MM.1S (cell line): Measurements from ENCODE around the gene CRIP2.

Experiments used
- DNase-seq: peaks from one replicate; pipeline ENCODE4 v3.0.0-alpha.2; 2015
- H2AFZ ChIP-seq: fragments of 300-600 bp; sonication (generic); 2 replicates; pipeline ENCODE4 v1.6.0; 2016; ENCODE audit warnings: antibody characterized with exemption, low read length
- H3F3A ChIP-seq: fragments of 300-600 bp; sonication (generic); 2 replicates; pipeline ENCODE4 v1.6.1; 2016; ENCODE audit warnings: mild to moderate bottlenecking, antibody characterized with exemption, low read length, moderate library complexity, mixed read lengths; ENCODE audit not compliant: insufficient read depth
- H3K27ac ChIP-seq: fragments of 300-600 bp; sonication (generic); 2 replicates; pipeline ENCODE4 v1.5.1; 2016; ENCODE audit warnings: mild to moderate bottlenecking, low read length
- H3K27me3 ChIP-seq: fragments of 300-600 bp; sonication (generic); replicated peaks from 2 replicates; pipeline ENCODE4 v1.6.0; 2016; ENCODE audit warnings: low read length; ENCODE audit not compliant: insufficient read depth
- H3K36me3 ChIP-seq: fragments of 300-600 bp; sonication (generic); replicated peaks from 2 replicates; pipeline ENCODE4 v1.6.1; 2016; ENCODE audit warnings: mild to moderate bottlenecking, low read length, mixed read lengths; ENCODE audit not compliant: insufficient read depth
- H3K4me1 ChIP-seq: fragments of 300-600 bp; sonication (generic); 2 replicates; pipeline ENCODE4 v1.6.1; 2016; ENCODE audit warnings: low read length, mixed read lengths
- H3K4me2 ChIP-seq: fragments of 300-600 bp; sonication (generic); 2 replicates; pipeline ENCODE4 v1.6.0; 2016; ENCODE audit warnings: low read depth, low read length
- H3K4me3 ChIP-seq: fragments of 300-600 bp; sonication (generic); 2 replicates; pipeline ENCODE4 v1.5.1; 2016; ENCODE audit warnings: low read length, mixed read lengths
- H3K79me2 ChIP-seq: fragments of 300-600 bp; sonication (generic); 2 replicates; pipeline ENCODE4 v1.6.1; 2016; ENCODE audit warnings: mixed run types, low read length, mixed read lengths
- H3K9ac ChIP-seq: fragments of 300-600 bp; sonication (generic); 2 replicates; pipeline ENCODE4 v1.6.1; 2016; ENCODE audit warnings: low read length, mixed read lengths
- H3K9me2 ChIP-seq: fragments of 300-600 bp; sonication (generic); replicated peaks from 2 replicates; pipeline ENCODE4 v1.6.1; 2016; ENCODE audit warnings: mild to moderate bottlenecking, low read length, mixed read lengths; ENCODE audit not compliant: insufficient read depth
- H3K9me3 ChIP-seq: fragments of 300-600 bp; sonication (generic); replicated peaks from 2 replicates; pipeline ENCODE4 v1.6.1; 2016; ENCODE audit warnings: mild to moderate bottlenecking, low read length, mixed read lengths; ENCODE audit not compliant: insufficient read depth
- H4K20me1 ChIP-seq: fragments of 300-600 bp; sonication (generic); 2 replicates; pipeline ENCODE4 v1.6.1; 2016; ENCODE audit warnings: mild to moderate bottlenecking, low read length, moderate library complexity, mixed read lengths; ENCODE audit not compliant: insufficient read depth
- EZH2 ChIP-seq: fragments of 300-600 bp; sonication (generic); optimal IDR thresholded peaks from 2 replicates; pipeline ENCODE3; 2017; ENCODE audit warnings: low read depth, mild to moderate bottlenecking, antibody characterized with exemption, low read length, mixed read lengths
- EZH2phosphoT487 ChIP-seq: fragments of 300-600 bp; sonication (generic); IDR thresholded peaks from 2 replicates; pipeline ENCODE4 v1.6.1; 2018; ENCODE audit warnings: antibody characterized with exemption, low read length
- TF ChIP-seq, protein P1 (sequence below): fragments of 300-600 bp; sonication (generic); IDR thresholded peaks from 2 replicates; pipeline ENCODE4 v1.5.1; 2016; ENCODE audit warnings: antibody characterized with exemption, low read length, mixed read lengths

CRIP2 gene

DNA sequence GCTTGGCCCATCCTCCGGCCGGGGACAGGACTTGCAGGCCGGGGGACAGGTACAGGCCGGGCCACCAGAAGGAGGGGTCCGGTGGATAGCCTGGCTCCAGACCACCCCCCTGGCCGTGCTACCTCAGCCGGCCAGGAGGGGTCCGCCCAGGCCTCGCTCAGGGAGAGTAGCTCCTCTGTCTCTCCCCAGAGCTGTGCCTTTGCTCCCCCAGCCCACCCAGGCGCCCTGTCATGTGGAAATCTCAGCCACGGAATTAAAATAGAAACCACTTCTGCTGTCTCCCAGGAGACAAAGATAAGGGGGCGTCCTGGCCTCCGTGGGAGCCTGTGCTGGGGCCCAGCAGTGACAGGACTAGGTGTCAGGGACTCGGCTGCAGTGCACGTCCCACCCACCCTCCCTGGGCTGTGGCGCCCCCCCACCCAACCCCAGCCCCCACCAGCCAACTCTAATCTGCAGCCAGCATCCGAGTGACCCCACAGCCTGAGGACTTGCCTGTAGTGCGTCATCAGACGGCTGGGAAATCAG is 3.3 kb upstream of the CRIP2 start:
- Histone ChIP-seq H3K36me3 (no peaks in the 10 kb centered on the region), H3K9me2 (no peaks in the 10 kb centered on the region), H3F3A (no peaks in the 10 kb centered on the region), H3K9ac (no peak overlapping the region), H3K27me3 (peaks cover 15% of the 10 kb centered on the region), H2AFZ (no peak overlapping the region), H4K20me1 (no peaks in the 10 kb centered on the region), H3K27ac (no peak overlapping the region), H3K4me3 (no peak overlapping the region), H3K4me2 (no peak overlapping the region), H3K79me2 (no peaks in the 10 kb centered on the region), H3K4me1 (no peaks in the 10 kb centered on the region), H3K9me3 (no peaks in the 10 kb centered on the region)
- DNase-seq, result no peak
- TF ChIP-seq EZH2 (no peak), EZH2phosphoT487 (no peak)
- TF ChIP-seq, protein P1, sequence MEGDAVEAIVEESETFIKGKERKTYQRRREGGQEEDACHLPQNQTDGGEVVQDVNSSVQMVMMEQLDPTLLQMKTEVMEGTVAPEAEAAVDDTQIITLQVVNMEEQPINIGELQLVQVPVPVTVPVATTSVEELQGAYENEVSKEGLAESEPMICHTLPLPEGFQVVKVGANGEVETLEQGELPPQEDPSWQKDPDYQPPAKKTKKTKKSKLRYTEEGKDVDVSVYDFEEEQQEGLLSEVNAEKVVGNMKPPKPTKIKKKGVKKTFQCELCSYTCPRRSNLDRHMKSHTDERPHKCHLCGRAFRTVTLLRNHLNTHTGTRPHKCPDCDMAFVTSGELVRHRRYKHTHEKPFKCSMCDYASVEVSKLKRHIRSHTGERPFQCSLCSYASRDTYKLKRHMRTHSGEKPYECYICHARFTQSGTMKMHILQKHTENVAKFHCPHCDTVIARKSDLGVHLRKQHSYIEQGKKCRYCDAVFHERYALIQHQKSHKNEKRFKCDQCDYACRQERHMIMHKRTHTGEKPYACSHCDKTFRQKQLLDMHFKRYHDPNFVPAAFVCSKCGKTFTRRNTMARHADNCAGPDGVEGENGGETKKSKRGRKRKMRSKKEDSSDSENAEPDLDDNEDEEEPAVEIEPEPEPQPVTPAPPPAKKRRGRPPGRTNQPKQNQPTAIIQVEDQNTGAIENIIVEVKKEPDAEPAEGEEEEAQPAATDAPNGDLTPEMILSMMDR, result no peak

DNA sequence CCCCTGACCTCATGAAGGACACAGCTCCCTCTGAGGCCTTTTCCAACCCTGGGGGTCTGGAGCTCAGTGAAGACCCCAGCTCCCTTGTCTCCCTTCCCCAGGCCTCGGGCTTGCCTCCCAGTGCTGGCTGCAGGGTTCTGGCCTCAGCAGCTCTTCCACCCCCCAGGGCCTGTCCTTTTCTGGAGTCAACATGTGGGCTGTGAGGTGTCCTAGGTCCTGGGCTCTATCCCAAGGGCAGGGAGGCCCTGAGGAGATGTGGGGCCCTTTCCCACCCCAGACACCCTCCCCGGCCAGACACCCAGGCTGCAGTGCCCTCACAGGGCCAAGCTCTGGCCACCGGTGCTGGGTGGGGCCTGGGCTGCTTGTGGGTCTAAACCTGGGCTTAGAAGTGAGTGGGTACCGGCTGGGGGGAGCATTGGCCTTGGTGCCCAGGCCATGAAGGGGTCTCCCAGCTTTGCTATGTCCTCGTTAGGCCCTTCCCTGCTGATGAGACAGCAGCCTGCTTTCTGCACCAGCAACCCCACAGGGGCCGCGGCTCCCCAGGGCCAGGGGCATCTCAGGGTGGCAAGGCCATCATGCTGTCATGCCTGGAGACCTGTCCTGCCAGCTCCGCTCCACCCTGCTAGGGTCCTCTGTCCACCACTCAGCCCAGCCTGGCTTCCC is 2.7 kb upstream of the CRIP2 start:
- Histone ChIP-seq H3F3A (no peaks in the 10 kb centered on the region), H3K27ac (no peak overlapping the region), H3K4me2 (no peak overlapping the region), H3K4me1 (no peaks in the 10 kb centered on the region), H3K36me3 (no peaks in the 10 kb centered on the region), H4K20me1 (no peaks in the 10 kb centered on the region), H3K4me3 (no peak overlapping the region), H3K9ac (no peak overlapping the region), H3K79me2 (no peaks in the 10 kb centered on the region), H3K9me2 (no peaks in the 10 kb centered on the region), H2AFZ (no peak overlapping the region), H3K27me3 (peaks cover 21% of the 10 kb centered on the region), H3K9me3 (no peaks in the 10 kb centered on the region)
- DNase-seq, result no peak
- TF ChIP-seq EZH2 (no peak), EZH2phosphoT487 (no peak)
- TF ChIP-seq, protein P1, result no peak

DNA sequence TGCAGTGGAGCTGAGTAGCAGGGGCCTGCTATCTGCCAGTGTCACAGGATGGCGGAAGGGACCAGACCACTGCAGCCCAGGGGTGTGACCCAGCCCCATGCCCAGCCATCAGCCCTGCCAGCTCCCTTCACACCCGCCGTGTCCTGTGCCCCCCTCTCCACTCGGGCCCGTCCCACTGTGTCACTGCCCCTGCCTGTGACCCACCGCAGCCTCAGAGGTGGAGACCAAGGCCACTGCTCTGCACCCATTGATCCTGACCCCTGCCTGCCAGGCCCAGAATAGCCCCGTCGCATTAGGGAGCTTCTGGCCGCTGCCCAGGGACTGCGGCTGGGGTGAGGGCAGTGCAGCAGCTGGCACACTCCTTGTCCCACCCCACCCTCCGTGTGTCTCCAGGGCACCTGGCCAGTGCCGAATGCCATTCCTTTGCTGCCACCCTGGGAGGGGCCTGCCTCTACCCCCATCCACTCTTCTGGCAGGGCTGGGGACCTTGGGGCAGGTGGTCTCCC is 2.1 kb upstream of the CRIP2 start:
- Histone ChIP-seq H3K4me2 (no peak overlapping the region), H3K4me3 (no peak overlapping the region), H3K27me3 (peaks cover 25% of the 10 kb centered on the region), H2AFZ (no peak overlapping the region), H3K9me3 (no peaks in the 10 kb centered on the region), H3K9ac (no peak overlapping the region), H3K9me2 (no peaks in the 10 kb centered on the region), H3K27ac (no peak overlapping the region), H4K20me1 (no peaks in the 10 kb centered on the region), H3K36me3 (no peaks in the 10 kb centered on the region), H3K4me1 (no peaks in the 10 kb centered on the region), H3F3A (no peaks in the 10 kb centered on the region), H3K79me2 (no peaks in the 10 kb centered on the region)
- DNase-seq, result no peak
- no peak for TF ChIP-seq EZH2phosphoT487
- TF ChIP-seq, protein P1, result no peak
- no peak for TF ChIP-seq EZH2
